CD4-positive, alpha-beta T cell treated with Interferon gamma for 1 hour (primary cell): Measurements from ENCODE around the gene SMC3.
"Not testable (repeated sequence)": the region's sequence is repeated elsewhere in the genome, so short reads cannot be mapped to it uniquely, and the experiment has no call there.

ENCODE experiments used
- DNase-seq: peaks from one replicate; pipeline ENCODE4 v3.0.0-alpha.2; 2020

SMC3 gene

GRCh38 chr10:110628161-110628560 lies 60.7 kb downstream of the SMC3 start:
- no peak for DNase-seq

GRCh38 chr10:110629680-110630191 lies 62.2 kb downstream of the SMC3 start:
- no peak for DNase-seq

DNA sequence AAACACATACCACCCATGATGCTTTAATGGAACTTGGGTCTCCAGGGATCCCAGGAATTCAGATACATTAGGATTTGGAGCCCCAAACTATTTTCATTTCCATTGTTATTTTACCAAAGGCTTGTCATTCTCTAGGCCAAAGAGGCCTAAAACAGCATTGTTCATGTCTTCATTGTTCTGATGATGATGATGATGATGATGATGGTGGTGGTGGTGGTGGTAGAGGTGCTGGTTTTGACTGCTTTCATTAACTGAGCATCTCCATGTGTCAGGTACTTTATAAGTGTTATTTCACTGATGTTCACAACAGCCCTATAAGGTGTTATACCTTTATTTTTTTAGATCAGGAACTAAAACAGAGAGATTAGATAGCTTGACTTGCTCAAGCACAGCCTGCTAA lies 64.4 kb downstream of the SMC3 start:
- DNase-seq = no peak

GRCh38 chr10:110632591-110633215 lies 65.2 kb downstream of the SMC3 start:
- no peak for DNase-seq

DNA sequence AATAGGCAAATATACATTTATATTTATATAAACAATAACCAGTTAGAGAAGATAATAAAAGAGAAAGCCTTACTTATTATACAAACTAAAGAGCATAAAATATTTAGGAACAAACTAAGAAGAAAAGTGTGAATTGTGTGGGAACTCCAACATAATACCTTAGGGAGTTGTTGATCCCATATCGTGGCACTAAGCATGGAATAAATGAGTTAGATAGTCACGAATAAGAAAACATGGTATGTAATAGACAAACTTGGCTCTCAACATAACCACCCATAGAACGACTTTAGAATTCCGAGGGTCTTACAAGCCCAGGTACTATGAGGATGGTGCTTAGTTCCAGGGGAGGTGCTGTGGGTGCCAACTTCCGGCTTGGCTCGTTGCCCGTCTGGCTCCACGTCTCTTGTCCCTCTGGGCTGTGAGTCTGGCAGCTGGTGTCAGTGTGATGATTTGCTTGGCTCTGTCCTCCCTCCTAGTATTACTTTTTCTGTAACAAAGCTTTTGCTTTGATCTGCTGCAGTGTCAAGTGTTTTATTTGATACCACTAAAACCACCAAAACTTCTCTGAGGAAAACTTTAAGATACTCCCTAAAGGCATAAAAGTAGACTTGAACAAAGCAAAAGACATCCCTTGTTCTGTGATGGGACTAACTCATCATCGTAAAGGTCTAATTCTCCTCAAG lies 67.2 kb downstream of the SMC3 start:
- no peak for DNase-seq

DNA sequence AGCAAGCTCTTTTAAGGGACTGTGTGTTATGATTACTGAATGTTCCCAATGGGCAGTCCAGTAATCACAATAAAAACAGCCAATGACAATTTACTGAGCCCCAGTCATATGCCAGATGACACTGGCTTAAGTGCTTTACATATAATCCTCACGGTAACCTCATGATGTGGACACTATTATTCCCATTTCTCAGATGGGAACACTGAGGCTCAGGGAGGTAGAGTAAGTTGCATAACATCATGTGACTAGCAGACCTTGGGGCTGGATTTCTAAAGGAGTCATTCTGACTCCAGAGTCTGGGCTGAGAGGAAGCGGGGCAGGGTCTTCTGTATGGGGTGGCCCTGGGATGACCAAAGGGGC lies 69.1 kb downstream of the SMC3 start:
- no peak for DNase-seq

DNA sequence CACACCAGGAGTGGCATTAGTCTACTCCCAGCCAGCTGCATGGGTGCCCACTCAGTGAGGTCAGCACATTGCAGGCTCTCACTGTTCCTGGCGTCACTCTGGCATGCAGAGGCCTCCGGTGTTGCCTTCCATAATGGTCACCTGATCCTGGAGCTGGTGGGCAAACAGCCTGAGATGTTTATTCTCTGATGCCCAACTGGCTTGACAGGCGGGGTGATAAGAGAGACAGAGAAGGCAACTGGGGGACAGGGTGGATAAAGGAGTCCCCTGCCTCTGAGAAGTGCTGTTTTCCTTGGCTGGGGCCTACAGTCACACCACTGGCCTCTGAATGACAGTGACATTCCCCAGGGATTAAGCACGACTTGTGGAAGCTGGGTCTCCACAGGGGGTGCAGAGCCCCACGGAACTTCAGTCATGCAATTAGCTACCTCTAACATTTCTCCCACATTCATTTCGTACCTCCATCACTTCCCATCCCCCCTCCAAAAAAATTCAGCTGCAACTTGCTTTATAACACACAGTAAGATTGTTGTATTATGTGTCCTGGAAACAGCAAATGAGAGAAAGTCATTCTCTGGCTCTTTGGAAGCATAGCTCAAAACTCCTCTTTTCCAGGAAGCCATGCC lies 69.5 kb downstream of the SMC3 start:
- DNase-seq = no peak

GRCh38 chr10:110637558-110638053 lies 70.1 kb downstream of the SMC3 start:
- no peak for DNase-seq

DNA sequence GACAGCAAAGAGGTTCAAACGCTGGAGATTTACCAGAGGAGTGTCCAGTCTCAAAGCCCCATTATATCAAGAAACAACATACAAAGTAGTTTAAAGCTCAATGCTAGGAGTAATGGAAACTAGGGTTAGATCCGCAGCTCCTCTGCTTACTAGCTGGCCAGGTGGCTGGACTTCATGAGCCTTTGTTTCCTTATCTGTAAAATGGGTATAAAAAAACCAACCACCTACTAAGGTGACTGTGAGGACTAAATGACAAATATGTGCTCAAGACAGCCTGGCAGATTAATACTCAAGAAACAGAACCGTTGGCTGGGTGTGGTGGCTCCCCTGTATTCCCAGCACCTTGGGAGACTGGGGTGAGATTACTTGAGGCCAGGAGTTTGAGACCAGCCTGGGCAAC lies 70.8 kb downstream of the SMC3 start:
- no peak for DNase-seq

DNA sequence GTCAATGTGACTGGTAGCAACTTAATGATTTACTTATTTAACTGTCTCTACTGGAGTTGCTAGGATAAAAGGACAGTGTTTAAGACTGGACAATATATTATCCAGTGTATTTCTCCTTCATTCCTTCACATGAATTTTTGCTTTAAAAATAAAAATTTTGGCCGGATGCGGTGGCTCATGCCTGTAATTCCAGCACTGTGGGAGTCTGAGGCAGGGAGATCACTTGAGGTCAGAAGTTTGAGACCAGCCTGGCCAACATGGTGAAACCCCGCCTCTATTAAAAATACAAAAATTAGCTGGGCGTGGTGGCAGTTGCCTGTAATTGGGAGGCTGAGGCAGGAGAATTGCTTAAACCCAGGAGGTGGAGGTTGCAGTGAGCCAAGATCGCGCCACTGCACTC lies 71.6 kb downstream of the SMC3 start:
- not testable (repeated sequence) for DNase-seq

DNA sequence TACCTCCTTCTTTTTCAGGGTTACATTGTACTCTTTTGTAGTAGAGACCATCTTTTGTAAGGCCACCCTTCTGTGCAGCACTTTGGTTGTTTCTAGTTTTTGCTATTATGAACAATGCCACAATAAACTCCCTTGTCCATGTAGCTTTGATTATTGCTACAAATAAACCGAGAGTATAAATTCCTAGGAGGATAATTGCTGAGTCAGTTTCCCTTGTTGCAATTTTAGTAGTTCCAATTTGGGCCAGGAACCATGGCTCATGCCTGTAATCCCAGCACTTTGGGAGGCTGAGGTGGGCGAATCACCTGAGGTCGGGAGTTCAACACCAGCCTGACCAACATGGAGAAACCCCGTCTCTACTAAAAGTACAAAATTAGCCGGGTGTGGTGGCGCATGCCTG lies 72.4 kb downstream of the SMC3 start:
- DNase-seq = not testable (repeated sequence)

DNA sequence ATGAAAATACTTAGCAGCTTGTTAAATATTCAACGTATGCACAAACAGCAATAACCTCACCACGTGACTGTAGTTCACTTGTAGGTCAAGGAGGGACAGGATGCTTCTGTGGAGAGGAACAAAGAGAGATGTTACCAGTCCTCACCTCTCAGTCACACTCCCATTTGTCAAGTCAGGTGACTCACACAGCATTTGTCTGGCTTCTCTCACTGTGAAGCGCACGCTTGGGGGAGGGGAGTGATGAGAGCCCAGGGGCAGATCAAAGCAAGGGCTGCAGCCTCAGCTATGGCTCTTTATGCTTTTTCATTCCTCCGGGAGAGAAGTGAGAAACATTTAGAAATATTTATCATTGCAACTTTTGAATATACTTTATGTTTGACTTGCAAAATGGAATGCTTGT lies 73.8 kb downstream of the SMC3 start:
- no peak for DNase-seq

- DNase-seq = no peak
These were observed 74.9 kb downstream of the SMC3 start for GRCh38 chr10:110642204-110643034.

DNA sequence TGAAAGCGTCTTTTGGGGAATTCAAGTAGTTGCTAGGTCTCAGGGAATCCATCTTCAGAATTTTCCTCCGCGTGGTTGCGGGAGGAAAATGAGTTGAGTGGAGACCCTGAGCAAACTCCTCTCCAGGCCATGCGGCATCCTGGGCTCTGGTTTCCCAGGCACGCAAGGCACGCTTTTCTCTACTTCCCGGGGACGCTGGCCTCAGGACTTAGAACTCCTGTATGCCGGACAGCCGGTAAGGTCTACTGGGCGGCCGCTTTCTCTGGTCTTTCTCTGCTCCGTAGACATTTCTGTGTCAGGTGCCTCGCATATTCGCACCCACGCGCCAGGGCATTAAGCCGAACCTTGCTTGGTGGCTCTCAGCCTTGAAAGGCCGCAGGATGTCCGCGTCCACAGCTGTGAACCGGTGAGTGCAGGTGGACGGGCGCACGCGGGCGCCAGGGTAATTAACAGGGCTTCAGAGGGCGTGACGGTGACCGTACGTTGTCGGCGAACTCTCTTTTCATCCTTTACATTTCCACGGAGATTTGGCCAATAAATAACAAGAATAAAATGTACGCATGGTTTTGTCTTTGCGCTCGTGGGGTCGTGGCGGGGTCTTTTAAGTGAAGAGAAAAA lies 75.6 kb downstream of the SMC3 start:
- DNase-seq = no peak

DNA sequence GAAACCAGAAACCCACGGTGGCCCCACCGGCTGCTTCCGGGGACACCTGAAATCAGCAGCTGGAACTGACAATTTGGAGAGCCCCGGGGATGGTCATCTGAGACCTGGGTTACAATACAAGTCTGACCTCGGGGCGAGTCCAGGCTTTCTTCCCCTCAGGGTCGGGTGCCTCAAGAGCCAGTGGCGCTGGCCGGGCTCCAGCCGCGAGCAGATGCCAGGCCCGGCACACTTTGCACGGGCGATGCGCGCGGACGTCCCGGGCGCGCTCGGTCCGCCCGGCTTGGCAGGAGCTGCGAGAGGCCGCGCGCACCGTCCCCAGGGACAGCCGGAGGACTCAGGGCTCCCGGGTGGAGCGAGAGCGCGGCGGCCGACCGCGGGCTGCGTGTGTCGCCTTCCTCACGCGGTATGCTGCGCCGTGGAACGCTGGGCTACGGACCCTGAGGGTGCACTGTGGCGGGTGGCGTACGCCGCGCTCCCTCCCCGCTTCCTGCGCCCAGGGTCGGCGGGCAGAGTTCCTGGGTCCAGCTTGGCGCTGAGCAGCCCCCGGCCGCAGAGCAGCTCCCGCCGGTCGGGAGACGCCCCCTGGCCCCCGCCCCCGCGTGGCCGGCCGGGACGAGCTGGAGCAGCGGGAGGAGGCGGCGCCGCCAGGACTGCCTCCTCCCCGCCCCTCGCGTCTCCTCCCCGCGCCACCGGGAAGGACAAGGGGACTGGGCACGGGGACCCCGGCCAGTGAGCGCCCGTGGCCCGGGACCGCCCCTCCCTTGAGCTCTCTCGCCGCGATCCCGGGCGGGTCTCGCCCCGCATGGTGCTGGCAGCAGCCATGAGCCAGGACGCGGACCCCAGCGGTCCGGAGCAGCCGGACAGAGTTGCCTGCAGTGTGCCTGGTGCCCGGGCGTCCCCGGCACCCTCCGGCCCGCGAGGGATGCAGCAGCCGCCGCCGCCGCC lies 76.4 kb downstream of the SMC3 start, which contains the start of gene RBM20:
RBM20 (plus strand) TSS at position 684 of the 945 bp plus-strand sequence; CDS start at position 803, 119 bp downstream.
- DNase-seq = no peak

DNA sequence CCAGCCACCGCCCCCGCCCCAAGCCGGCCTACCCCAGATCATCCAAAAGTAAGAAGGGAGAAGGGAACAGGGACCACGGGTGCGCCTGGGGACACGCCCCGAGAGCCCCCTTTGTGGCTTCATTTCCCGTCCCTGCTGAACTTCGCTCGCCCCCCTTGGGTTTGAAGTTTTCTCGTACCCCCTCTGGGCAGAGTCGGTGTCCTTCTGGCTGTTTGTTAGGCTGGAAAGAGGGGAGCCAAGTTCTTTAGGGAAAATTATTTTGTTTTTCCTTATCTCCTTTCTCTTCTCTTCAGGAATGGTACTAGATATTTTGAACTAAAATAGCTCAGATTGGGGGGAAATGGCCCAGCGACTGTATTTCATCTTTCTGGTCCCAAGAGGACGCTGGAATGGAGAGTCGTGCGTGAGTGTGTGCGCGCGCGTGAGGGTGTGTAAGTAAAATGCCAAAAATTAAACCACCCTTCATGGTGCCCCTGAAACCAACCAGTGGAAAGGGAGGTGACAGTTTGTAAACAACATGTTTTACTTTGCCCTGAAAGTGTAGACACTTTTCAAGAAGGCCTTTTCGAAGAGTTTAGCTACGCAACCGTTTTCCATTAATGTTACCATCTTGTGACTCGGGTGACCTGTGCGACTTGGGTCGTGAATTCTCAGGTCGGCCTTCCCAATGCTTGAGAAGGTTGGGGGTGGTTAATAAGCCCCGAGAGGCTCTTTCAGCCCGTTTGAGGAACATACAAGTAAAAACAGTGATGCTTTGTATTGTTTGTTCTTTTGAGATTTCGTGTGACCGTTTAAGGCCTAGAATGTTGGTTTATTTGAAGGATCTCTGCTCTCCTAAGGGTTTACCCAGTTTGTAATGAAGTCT lies 77.3 kb downstream of the SMC3 start:
- DNase-seq = no peak

- DNase-seq = no peak
These were observed 79.1 kb downstream of the SMC3 start for GRCh38 chr10:110646417-110647135.

DNA sequence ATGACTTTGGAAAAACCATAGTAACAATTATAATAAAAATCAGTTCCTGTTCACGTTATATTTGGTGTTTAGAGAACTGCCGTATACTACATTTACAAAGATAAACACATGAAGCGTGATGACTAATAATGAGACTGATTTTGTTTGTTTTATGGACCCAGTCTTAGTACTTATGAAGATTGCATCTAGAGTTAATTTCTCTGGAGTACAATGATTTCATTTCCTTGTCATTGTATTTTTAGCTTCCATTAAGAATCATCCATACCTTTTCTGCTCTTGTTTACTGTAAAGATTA lies 79.6 kb downstream of the SMC3 start:
- no peak for DNase-seq

GRCh38 chr10:110648692-110649346 lies 81.3 kb downstream of the SMC3 start:
- no peak for DNase-seq
